ENCODE data around the gene PAK3.

PAK3 gene

GRCh38 chrX:111259559-111259958, 163.6 kb downstream of the PAK3 start:
- no peak for DNase-seq (ENCODE audit: low read depth in 2 of 2, low spot score in 1 of 2)

- DNase-seq (ENCODE audit: low read depth in 2 of 2, low spot score in 1 of 2): no peak
Measured at GRCh38 chrX:111260451-111260850, 164.5 kb downstream of the PAK3 start.

DNA sequence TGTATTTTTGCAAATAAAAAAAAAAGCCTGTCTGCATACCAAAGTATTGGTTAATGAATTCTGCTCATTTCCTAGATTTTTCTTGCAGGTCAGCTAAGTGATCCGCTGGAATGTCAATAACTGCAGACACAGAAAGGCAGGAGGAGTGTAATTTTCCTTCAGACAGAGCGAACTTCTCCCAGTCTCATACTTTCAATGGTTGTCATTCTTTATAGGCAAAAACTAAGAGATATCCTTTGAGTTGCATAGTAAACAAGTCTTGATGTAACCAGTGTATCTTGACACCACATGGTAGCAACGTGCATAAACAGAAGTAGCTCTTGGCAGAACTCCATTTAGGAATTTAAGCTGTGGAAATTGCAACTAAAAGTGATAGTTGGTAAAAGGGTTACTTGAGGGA, 166.1 kb downstream of the PAK3 start:
- DNase-seq (ENCODE audit: low read depth in 2 of 2, low spot score in 1 of 2): no peak

DNA sequence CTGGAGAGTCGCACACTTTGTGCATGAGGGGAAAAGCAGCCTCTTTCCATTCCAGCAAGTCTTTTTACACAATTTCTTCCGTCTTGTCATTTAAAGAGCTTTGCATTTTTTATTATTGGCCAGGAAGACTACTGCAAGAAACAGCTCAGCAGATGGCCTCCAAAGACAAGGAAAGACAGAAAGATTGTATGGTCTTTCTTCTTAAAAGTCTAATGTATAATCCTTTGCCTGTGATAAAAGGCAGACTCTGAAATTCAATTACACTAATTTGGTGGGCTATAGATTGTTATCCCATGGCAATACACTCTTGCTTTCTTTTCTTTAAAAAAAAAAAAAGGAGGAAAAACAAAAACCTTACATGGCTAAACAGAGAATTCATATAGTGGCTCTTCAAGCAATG, 168.4 kb downstream of the PAK3 start:
- no peak for DNase-seq (ENCODE audit: low read depth in 2 of 2, low spot score in 1 of 2)

DNA sequence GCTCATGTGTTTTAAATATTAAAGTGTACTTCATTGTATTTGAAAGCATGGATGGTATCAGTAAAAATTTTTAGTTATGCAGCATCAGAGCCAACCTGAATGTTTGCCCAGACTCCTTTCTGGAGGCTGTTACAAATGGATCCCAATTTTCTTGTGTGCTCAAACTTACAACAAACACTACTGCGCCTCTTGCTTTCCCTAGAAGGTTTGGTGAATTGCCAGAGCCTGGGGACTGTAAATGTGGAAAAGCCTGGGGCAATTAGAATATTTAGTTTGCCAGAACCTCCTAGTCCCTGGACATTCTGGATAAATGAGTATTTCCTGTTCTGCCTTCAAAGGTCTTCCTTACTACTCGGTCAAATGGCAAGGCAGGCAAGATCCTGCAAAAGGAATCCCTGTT, 169.5 kb downstream of the PAK3 start:
- DNase-seq (ENCODE audit: low read depth in 2 of 2, low spot score in 1 of 2): no peak

DNA sequence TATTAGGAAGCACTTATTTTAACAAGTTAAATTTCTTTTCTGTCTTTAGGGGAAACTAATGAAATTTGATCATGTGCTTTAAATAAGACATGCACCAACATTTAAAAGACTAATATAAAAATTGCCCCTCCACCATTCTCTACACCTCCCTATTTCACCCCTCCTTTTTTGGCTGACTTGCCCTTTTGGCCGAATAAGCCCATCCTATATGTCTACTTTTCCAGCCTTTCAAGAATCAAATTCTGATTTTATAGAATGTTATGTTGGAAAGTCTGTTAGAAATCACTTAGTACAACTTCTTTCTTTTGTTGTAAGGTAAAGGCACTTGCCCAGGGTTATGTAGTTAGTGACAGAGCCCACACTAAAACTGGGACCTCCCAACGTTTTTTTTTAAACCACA, 172.5 kb downstream of the PAK3 start:
- no peak for DNase-seq (ENCODE audit: low read depth in 2 of 2, low spot score in 1 of 2)

DNA sequence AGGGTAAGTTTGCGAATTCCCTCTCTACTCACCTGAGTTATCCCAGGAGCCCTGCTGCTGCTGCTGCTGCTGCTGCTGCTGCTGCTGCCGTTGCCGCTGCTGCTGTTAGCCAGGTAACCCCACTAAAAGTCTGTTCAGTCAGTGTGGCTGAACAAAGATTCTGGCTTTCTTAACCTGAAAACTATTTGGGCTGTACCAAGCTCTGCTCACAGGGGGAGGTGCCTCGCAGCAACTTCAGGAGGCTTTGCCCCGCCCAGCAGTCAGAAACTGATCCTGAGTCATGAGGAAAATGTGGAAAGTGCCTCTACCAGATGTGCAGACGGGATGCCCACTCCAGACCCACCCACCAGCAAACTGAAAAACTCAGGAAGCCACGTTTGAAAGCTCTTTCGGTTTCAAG, 174.3 kb downstream of the PAK3 start, which contains the start of gene CAPN6:
CAPN6 (minus strand) TSS at position 145 of the 400 bp plus-strand sequence. CDS start 6,547 bp downstream, outside the sequence.
- no peak for DNase-seq (ENCODE audit: low read depth in 2 of 2, low spot score in 1 of 2)
